Fibroblast of mammary gland (primary cell): ENCODE data around the gene ZDHHC14.
A peak's percentile ranks its signal among the peaks of the same experiment; 100 is the strongest.

Experiments
- DNase-seq: peaks from one replicate; pipeline ENCODE4 v3.0.0-alpha.2; 2010; ENCODE audit warnings: low read depth
- H3K4me3 ChIP-seq: 2 replicates; pipeline ENCODE4 v1.5.1; 2011; ENCODE audit warnings: low read depth, mild to moderate bottlenecking, low read length, moderate library complexity; ENCODE audit not compliant: control insufficient read depth
- CTCF ChIP-seq: conservative IDR thresholded peaks from 2 replicates; pipeline ENCODE4 v1.5.1; 2011; ENCODE audit warnings: low read depth, low read length, inconsistent platforms; ENCODE audit not compliant: control insufficient read depth, insufficient read depth

Gene ZDHHC14

GRCh38 chr6:157468574-157468973, 87.6 kb downstream of the ZDHHC14 start:
- H3K4me3 ChIP-seq, result no peak overlapping the region
- DNase-seq, result no peak
- no peak for TF ChIP-seq CTCF

GRCh38 chr6:157469378-157469777, 88.4 kb downstream of the ZDHHC14 start:
- peak; percentile 14 for DNase-seq
- TF ChIP-seq CTCF, result no peak
- H3K4me3 ChIP-seq, result no peak overlapping the region

- H3K4me3 ChIP-seq, result no peak overlapping the region
- DNase-seq, result no peak
- no peak for TF ChIP-seq CTCF
Measured at GRCh38 chr6:157471077-157471686, 90.2 kb downstream of the ZDHHC14 start.

- TF ChIP-seq CTCF, result no peak
- H3K4me3 ChIP-seq, result no peak overlapping the region
- DNase-seq, result no peak
Measured at GRCh38 chr6:157471895-157472686, 91.1 kb downstream of the ZDHHC14 start.

GRCh38 chr6:157476797-157477196, 95.8 kb downstream of the ZDHHC14 start:
- TF ChIP-seq CTCF, result no peak
- no peak for DNase-seq

GRCh38 chr6:157478926-157479325, 97.9 kb downstream of the ZDHHC14 start:
- TF ChIP-seq CTCF, result no peak
- DNase-seq, result no peak
- H3K4me3 ChIP-seq, result no peak overlapping the region

More at GRCh38 chr6:157476797-157477196, 95.8 kb downstream of the ZDHHC14 start:
- H3K4me3 ChIP-seq, result no peak overlapping the region
